ENCODE data around the gene RNF213.

RNF213 gene

GRCh38 chr17:80269405-80269807 is 8.8 kb downstream of the RNF213 start:
- Histone ChIP-seq H3K9me3 (ENCODE audit: control insufficient read depth, insufficient read depth, low read depth, low read length) (no peaks in the 10 kb centered on the region), H3K4me3 (ENCODE audit: low read depth, low read length) (no peak overlapping the region), H3K36me3 (ENCODE audit: control insufficient read depth in 2 of 2, insufficient read depth in 1 of 2, low read length in 2 of 2) (peaks cover 13 to 44% of the 10 kb centered on the region in 2 experiments; a peak in 2 of 3 replicates), H3K4me1 (ENCODE audit: control insufficient read depth, insufficient read depth, low read length) (no peaks in the 10 kb centered on the region), H3K27ac (ENCODE audit: extremely low read depth, low read depth, low read length) (no peak overlapping the region)
- ChIA-PET CTCF (no interaction called here), POLR2A (no interaction called here)
- no peak for TF ChIP-seq ZNF19 (tag by site-specific recombination; IDR thresholded peaks at IDR 0.05; ENCODE audit: low read depth)
- TF ChIP-seq ZNF10 (tag by site-specific recombination; IDR thresholded peaks at IDR 0.05), result no peak
- peak; percentile 100 for TF ChIP-seq ZNF366 (tag by site-specific recombination; conservative IDR thresholded peaks at IDR 0.05)
- no peak for TF ChIP-seq GLIS2 (tag by site-specific recombination; IDR thresholded peaks at IDR 0.05)
- no peak for TF ChIP-seq ZNF585B (tag by site-specific recombination; IDR thresholded peaks at IDR 0.05)
- TF ChIP-seq ZBTB17 (tag by site-specific recombination; IDR thresholded peaks at IDR 0.05), result peak; percentile 98

GRCh38 chr17:80270104-80270503 is 9.5 kb downstream of the RNF213 start:
- peak overlapping the region; percentile 22; the same call in 1 of the 2 replicates for H3K27ac ChIP-seq (ENCODE audit: extremely low read depth, low read depth, low read length)
- TF ChIP-seq, protein P1, sequence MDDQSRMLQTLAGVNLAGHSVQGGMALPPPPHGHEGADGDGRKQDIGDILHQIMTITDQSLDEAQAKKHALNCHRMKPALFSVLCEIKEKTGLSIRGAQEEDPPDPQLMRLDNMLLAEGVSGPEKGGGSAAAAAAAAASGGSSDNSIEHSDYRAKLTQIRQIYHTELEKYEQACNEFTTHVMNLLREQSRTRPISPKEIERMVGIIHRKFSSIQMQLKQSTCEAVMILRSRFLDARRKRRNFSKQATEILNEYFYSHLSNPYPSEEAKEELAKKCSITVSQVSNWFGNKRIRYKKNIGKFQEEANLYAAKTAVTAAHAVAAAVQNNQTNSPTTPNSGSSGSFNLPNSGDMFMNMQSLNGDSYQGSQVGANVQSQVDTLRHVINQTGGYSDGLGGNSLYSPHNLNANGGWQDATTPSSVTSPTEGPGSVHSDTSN (CRISPR knock-in tag; IDR thresholded peaks at IDR 0.05), result peak; percentile 29; the same call in 1 of the 2 replicates
- TF ChIP-seq ZNF830 (tag by site-specific recombination; IDR thresholded peaks at IDR 0.05; ENCODE audit: low read depth), result no peak
- H3K36me3 ChIP-seq (ENCODE audit: control insufficient read depth in 2 of 2, insufficient read depth in 1 of 2, low read length in 2 of 2), result peaks cover 16 to 39% of the 10 kb centered on the region in 2 experiments; a peak in 2 of 3 replicates
- H3K9me3 ChIP-seq (ENCODE audit: control insufficient read depth, insufficient read depth, low read depth, low read length), result no peaks in the 10 kb centered on the region
- no peaks in the 10 kb centered on the region for H3K4me1 ChIP-seq (ENCODE audit: control insufficient read depth, insufficient read depth, low read length)
- no peak overlapping the region for H3K4me3 ChIP-seq (ENCODE audit: low read depth, low read length)
- CTCF ChIA-PET, result interaction anchor here (0.9 to 1.1 kb wide), 2 partner anchors 76 to 265 kb away, joined by 3 read pairs; no protein-coding TSS in a partner anchor
- POLR2A ChIA-PET, result no interaction called here

DNA sequence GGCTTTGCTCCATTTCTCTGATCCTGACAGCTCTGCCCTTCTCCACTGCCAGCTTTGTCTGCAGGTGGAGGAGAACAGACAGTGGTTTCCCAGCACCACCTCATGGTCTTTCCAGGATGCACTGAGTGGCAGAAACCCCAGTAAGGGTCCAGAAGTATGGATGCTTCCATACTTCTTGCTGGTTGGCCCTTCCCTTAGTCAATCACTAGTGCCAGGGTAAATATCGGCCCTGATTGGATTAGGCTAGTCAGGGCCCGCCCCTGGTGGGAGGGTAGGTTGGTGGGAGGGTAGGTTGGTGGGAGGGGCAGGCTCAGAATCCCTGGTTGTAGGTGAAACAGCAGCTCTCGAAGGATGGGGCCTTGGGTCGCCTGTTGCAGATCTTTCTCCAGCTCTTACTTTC is 10.2 kb downstream of the RNF213 start:
- CTCF ChIA-PET, result interaction anchor here (0.6 to 1.1 kb wide), 3 partner anchors 19 to 265 kb away, joined by 3 read pairs; no protein-coding TSS in a partner anchor
- Histone ChIP-seq H3K4me3 (ENCODE audit: low read depth, low read length) (no peak overlapping the region), H3K9me3 (ENCODE audit: control insufficient read depth, insufficient read depth, low read depth, low read length) (no peaks in the 10 kb centered on the region), H3K36me3 (ENCODE audit: control insufficient read depth in 2 of 2, insufficient read depth in 1 of 2, low read length in 2 of 2) (peaks cover 16 to 32% of the 10 kb centered on the region in 2 experiments; a peak in 2 of 3 replicates), H3K4me1 (ENCODE audit: control insufficient read depth, insufficient read depth, low read length) (no peaks in the 10 kb centered on the region), H3K27ac (ENCODE audit: extremely low read depth, low read depth, low read length) (peak overlapping the region; percentile 22; the same call in 1 of the 2 replicates)
- POLR2A ChIA-PET, result no interaction called here
- TF ChIP-seq SP3 (tag by site-specific recombination; IDR thresholded peaks at IDR 0.05), result 0 out of 2 replicates have a peak, but pooled peaks have one; percentile 36
- peak; percentile 74 for TF ChIP-seq SP2 (tag by site-specific recombination; IDR thresholded peaks at IDR 0.05)
- TF ChIP-seq MYNN (tag by site-specific recombination; IDR thresholded peaks at IDR 0.05; ENCODE audit: borderline replicate concordance), result no peak
- TF ChIP-seq, protein P2, sequence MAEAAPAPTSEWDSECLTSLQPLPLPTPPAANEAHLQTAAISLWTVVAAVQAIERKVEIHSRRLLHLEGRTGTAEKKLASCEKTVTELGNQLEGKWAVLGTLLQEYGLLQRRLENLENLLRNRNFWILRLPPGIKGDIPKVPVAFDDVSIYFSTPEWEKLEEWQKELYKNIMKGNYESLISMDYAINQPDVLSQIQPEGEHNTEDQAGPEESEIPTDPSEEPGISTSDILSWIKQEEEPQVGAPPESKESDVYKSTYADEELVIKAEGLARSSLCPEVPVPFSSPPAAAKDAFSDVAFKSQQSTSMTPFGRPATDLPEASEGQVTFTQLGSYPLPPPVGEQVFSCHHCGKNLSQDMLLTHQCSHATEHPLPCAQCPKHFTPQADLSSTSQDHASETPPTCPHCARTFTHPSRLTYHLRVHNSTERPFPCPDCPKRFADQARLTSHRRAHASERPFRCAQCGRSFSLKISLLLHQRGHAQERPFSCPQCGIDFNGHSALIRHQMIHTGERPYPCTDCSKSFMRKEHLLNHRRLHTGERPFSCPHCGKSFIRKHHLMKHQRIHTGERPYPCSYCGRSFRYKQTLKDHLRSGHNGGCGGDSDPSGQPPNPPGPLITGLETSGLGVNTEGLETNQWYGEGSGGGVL (tag by site-specific recombination; IDR thresholded peaks at IDR 0.05), result no peak

- Histone ChIP-seq H3K4me3 (ENCODE audit: low read depth, low read length) (no peak overlapping the region), H3K36me3 (ENCODE audit: control insufficient read depth in 2 of 2, insufficient read depth in 1 of 2, low read length in 2 of 2) (peaks cover 15 to 33% of the 10 kb centered on the region in 2 experiments; a peak in 2 of 3 replicates), H3K27ac (ENCODE audit: extremely low read depth, low read depth, low read length) (no peak overlapping the region), H3K9me3 (ENCODE audit: control insufficient read depth, insufficient read depth, low read depth, low read length) (no peaks in the 10 kb centered on the region), H3K4me1 (ENCODE audit: control insufficient read depth, insufficient read depth, low read length) (no peaks in the 10 kb centered on the region)
- TF ChIP-seq PRDM1 (tag by site-specific recombination; IDR thresholded peaks at IDR 0.05) (no peak), SCRT1 (tag by site-specific recombination; IDR thresholded peaks at IDR 0.05; ENCODE audit: borderline replicate concordance) (no peak), ZNF544 (tag by site-specific recombination; IDR thresholded peaks at IDR 0.05) (no peak), KLF7 (tag by site-specific recombination; IDR thresholded peaks at IDR 0.05; ENCODE audit: borderline replicate concordance) (no peak), ZNF202 (tag by site-specific recombination; IDR thresholded peaks at IDR 0.05; ENCODE audit: borderline replicate concordance) (no peak)
- POLR2A ChIA-PET, result no interaction called here
- CTCF ChIA-PET, result no interaction called here
Measured at GRCh38 chr17:80272366-80272765, 11.7 kb downstream of the RNF213 start.

All from HEK293 (cell line).